WI38 (cell line): ENCODE results near the gene RAPGEF4.

ENCODE experiments used
- H3K4me3 ChIP-seq: 2 replicates; pipeline ENCODE4 v1.5.1; 2011; ENCODE audit warnings: low read depth, mild to moderate bottlenecking, control low read depth, low read length
- CTCF ChIP-seq: IDR thresholded peaks from 2 replicates; pipeline ENCODE4 v1.5.1; 2012; ENCODE audit warnings: low read depth, mild to moderate bottlenecking, control low read depth, low read length

RAPGEF4 gene

GRCh38 chr2:172846551-172846950, 110.9 kb downstream of the RAPGEF4 start:
- H3K4me3 ChIP-seq = no peak overlapping the region
- no peak for TF ChIP-seq CTCF

- no peak for TF ChIP-seq CTCF
- no peak overlapping the region for H3K4me3 ChIP-seq
Measured at GRCh38 chr2:172847188-172847587, 111.5 kb downstream of the RAPGEF4 start.

GRCh38 chr2:172848519-172848918, 112.9 kb downstream of the RAPGEF4 start:
- no peak overlapping the region for H3K4me3 ChIP-seq
- TF ChIP-seq CTCF = no peak

GRCh38 chr2:172849519-172850217, 114.0 kb downstream of the RAPGEF4 start:
- H3K4me3 ChIP-seq = no peak overlapping the region
- TF ChIP-seq CTCF = no peak

- H3K4me3 ChIP-seq = no peak overlapping the region
- TF ChIP-seq CTCF = no peak
Measured at GRCh38 chr2:172855588-172855987, 119.9 kb downstream of the RAPGEF4 start.

- no peak overlapping the region for H3K4me3 ChIP-seq
- TF ChIP-seq CTCF = no peak
Measured at GRCh38 chr2:172856606-172857005, 121.0 kb downstream of the RAPGEF4 start.

- TF ChIP-seq CTCF = no peak
Measured at GRCh38 chr2:172858473-172858745, 122.8 kb downstream of the RAPGEF4 start.

More at GRCh38 chr2:172858473-172858745, 122.8 kb downstream of the RAPGEF4 start:
- H3K4me3 ChIP-seq = no peak overlapping the region
